Right cardiac atrium (tissue), 5 donors: ENCODE data around the gene MPL. TPM values are rescaled to one million over a fixed set of nuclear protein-coding genes. Genes with fewer than 3 reads are reported as not detected.
A peak's percentile ranks its signal among the peaks of the same experiment; 100 is the strongest.

Experiments
- ATAC-seq, 2 donors: fragments of 200-7000 bp; cut with Tn5 transposase; one replicate each; pipeline versions ENCODE4 v1.8.0 to v1.9.1; 2020; ENCODE audit warnings: moderate library complexity in 2 of 2, mild to moderate bottlenecking in 1 of 2
- DNase-seq, 3 donors: peaks; one replicate each; pipeline ENCODE4 v3.0.0-alpha.2; 2020
- H3K27ac ChIP-seq: one replicate; pipeline ENCODE4 v1.5.1; 2013; ENCODE audit warnings: mild to moderate bottlenecking, low read length, control low read depth, moderate library complexity
- H3K27me3 ChIP-seq: one replicate; pipeline ENCODE4 v1.6.1; 2013; ENCODE audit not compliant: control insufficient read depth, insufficient read depth
- H3K4me1 ChIP-seq: one replicate; pipeline ENCODE4 v1.6.1; 2013; ENCODE audit warnings: low read length; ENCODE audit not compliant: control insufficient read depth, insufficient read depth
- H3K4me3 ChIP-seq: one replicate; pipeline ENCODE4 v1.5.1; 2013; ENCODE audit warnings: low read length, control low read depth
- H3K9me3 ChIP-seq: one replicate; pipeline ENCODE4 v1.6.1; 2013; ENCODE audit warnings: low read length; ENCODE audit not compliant: control insufficient read depth
- WGBS: extraction: QIAGEN DNeasy Blood & Tissue Kit; methylation state at CpG from one replicate; pipeline ENCODE4 v1.1.7; 2013; 5-methylcytosine and 5-hydroxymethylcytosine counted together
- intact Hi-C, 4 donors: fragments of 100-400 bp; cut with DNase I; formaldehyde crosslinking; loops; one replicate each; pipeline versions ENCODE4 v1.11.0 to v1.14.0; 2022 to 2023
- polyA plus RNA-seq: library from polyadenylated mRNA; stranded (reverse); fragments of 200-250 nt; gene quantifications from one replicate; pipeline ENCODE4 v1.2.3, GENCODE V29; 2013
- total RNA-seq, 4 donors: library from RNA; stranded (reverse); fragmentation: NEBNext Ultra II Directional; extraction: Animal tissue kit (Norgen Biotek cat#: 25700); gene quantifications; one replicate each; pipeline ENCODE4 v1.2.1, GENCODE V29; 2021
- donor health status: healthy with polysubstance abuse.
- donor health status: DM: no; HTN: yes; CAD: no.
- donor health status: DM: no; HTN: no; CAD: no.
- donor health status: DM: no; HTN: yes; CAD: no; lungs with severe emphysema.
- donor health status: DM: yes; HTN: yes; CAD: no.

MPL gene
- total and polyA plus RNA-seq, 5 donors, result 0.18 to 1.4 (median 0.86) TPM

DNA sequence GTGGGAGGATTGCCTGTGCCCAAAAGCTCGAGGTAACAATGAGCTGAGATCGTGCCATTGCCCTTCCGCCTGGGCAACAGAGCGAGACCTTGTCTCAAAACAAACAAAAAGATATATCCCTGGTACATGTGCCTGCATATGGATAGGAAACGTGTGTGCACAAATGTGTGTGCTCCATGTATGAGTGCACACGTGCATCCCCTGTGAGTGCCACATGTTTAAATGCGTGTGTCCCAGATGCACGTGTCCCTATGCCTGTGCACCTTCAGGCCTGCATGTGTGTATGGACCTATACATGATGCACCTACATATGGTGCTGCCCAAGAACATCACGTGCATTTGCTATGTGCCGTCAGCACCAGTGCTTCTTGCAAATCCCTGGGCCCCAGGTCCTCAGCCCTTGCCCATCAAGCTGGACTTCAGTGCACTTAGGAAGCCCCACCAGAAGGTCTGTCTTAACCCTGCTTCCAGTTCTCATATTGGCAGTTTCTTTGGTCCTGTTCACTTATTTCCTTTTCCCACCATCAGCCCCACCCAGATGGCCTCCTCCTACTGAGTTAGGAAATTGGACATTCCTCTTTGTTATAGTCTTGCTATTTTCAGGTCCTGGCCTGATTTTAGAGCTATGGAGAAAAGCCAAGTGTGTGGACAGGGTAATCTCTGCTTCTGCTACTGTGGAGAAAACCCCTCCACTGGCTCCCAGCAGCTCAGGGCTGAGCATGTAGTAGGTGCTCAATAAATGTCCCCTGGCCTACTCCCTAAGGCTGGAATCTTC, 21.5 kb upstream of the MPL start:
- peaks cover 3% of the 10 kb centered on the region for H3K4me1 ChIP-seq
- no peak for DNase-seq
- H3K9me3 ChIP-seq, result no peaks in the 10 kb centered on the region
- no peak for ATAC-seq
- intact Hi-C loops, result no loop called here
- 91% methylated on average over 10 of the region's 10 CpGs for WGBS
- no peak overlapping the region for H3K27ac ChIP-seq
- H3K4me3 ChIP-seq, result no peak overlapping the region
- no peaks in the 10 kb centered on the region for H3K27me3 ChIP-seq

DNA sequence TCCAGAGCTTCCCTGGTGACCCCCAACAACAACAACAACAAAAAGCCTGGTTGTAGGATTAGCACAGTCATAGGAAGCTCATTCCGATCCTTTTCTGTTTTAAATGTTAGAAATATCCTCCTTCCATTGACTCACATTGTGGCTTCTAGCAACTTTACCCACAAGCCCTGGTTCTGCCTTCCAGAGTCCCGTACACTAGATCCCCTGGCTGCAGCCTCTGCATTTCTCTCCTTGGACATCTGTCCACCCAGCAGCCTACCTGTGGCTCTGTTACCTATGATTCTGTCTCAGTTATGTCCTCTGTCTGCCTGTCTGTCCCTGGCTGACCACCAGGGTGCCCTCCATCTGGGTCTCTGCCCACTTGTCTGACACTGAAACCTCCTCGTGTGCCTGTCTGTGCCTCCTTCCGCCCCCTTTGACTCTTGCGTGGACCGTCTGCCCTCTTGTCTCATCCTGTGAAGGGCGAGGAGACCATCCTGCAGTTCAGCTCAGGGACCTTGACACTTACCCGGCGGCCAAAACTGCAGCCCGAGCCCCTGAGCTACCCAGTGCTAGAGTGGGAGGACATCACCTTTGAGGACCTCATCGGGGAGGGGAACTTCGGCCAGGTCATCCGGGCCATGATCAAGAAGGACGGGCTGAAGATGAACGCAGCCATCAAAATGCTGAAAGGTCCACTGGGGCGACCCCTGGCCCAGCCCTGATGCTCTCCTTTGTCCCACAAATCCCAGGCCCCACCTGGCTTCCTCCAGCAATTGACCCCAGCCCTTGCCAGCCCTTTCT, 20.7 kb upstream of the MPL start:
- no peak overlapping the region for H3K4me3 ChIP-seq
- H3K9me3 ChIP-seq, result no peaks in the 10 kb centered on the region
- 90% methylated on average over 16 of the region's 16 CpGs for WGBS
- H3K27me3 ChIP-seq, result no peaks in the 10 kb centered on the region
- H3K27ac ChIP-seq, result no peak overlapping the region
- peaks cover 3% of the 10 kb centered on the region for H3K4me1 ChIP-seq
- no peak for DNase-seq
- no peak for ATAC-seq
- intact Hi-C loops, result no loop called here

DNA sequence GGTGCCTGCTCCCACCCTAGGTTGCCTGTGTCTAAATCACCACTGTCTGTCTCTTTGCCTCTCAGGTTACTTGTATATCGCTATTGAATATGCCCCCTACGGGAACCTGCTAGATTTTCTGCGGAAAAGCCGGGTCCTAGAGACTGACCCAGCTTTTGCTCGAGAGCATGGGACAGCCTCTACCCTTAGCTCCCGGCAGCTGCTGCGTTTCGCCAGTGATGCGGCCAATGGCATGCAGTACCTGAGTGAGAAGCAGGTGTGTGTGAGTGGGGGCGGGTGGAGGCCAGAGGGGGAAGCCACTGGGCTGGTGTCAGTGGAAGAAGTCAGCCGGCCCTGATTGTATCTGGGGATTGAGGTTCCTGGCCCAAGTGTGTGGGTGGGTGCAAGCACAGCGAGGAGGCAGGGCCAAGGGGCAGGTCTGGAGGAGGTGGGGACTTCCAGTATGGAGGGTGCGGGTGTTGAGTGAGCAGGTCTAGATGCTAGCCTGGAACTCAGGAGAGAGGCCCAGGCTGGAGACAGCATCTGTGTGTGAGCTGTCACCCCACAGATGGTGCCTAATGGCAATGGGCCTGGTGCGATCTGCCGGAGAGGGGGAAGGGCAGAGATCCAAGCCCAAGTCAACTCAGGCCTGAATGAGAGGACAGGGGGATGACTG, 19.7 kb upstream of the MPL start:
- Histone ChIP-seq H3K4me3 (no peak overlapping the region), H3K27me3 (no peaks in the 10 kb centered on the region), H3K9me3 (no peaks in the 10 kb centered on the region), H3K4me1 (peaks cover 3% of the 10 kb centered on the region), H3K27ac (no peak overlapping the region)
- DNase-seq (no peak), ATAC-seq (peak; percentile 3 to 14)
- 84% methylated on average over 15 of the region's 15 CpGs for WGBS
- intact Hi-C loops, result no loop called here

- H3K27me3 ChIP-seq, result no peaks in the 10 kb centered on the region
- H3K9me3 ChIP-seq, result no peaks in the 10 kb centered on the region
- ATAC-seq, result no peak
- peaks cover 3% of the 10 kb centered on the region for H3K4me1 ChIP-seq
- no peak for DNase-seq
- intact Hi-C loops, result no loop called here
- H3K27ac ChIP-seq, result no peak overlapping the region
- H3K4me3 ChIP-seq, result no peak overlapping the region
- 71% methylated on average over 4 of the region's 4 CpGs for WGBS
These were observed 18.8 kb upstream of the MPL start for GRCh38 chr1:43318831-43319230.

DNA sequence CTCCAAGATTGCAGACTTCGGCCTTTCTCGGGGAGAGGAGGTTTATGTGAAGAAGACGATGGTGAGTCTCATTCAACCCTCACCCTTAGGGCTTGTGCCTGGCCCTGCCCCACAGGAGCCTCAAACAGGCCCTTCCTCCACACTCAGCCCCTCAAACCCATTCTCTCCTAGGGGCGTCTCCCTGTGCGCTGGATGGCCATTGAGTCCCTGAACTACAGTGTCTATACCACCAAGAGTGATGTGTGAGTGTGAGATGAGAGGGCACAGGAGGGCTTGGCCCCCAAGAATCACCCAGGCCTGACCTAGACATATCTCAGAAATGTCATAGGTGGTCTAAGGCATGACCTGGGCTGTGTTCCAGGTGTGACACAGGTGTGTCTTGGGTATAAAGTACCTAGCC, 18.3 kb upstream of the MPL start:
- peaks cover 3% of the 10 kb centered on the region for H3K4me1 ChIP-seq
- no peaks in the 10 kb centered on the region for H3K9me3 ChIP-seq
- 96% methylated on average over 5 of the region's 5 CpGs for WGBS
- ATAC-seq (no peak), DNase-seq (no peak)
- no peak overlapping the region for H3K27ac ChIP-seq
- H3K4me3 ChIP-seq, result no peak overlapping the region
- H3K27me3 ChIP-seq, result no peaks in the 10 kb centered on the region
- intact Hi-C loops, result no loop called here

- intact Hi-C loops, result no loop called here
These were observed 17.9 kb upstream of the MPL start for GRCh38 chr1:43319766-43320165.

GRCh38 chr1:43321331-43321891, 16.2 kb upstream of the MPL start:
- Histone ChIP-seq H3K27ac (no peak overlapping the region), H3K4me1 (peaks cover 3% of the 10 kb centered on the region), H3K4me3 (no peak overlapping the region), H3K9me3 (no peaks in the 10 kb centered on the region), H3K27me3 (no peaks in the 10 kb centered on the region)
- intact Hi-C loops, result no loop called here
- no peak for ATAC-seq
- 93% methylated on average over 16 of the region's 16 CpGs for WGBS
- no peak for DNase-seq

More at GRCh38 chr1:43319766-43320165, 17.9 kb upstream of the MPL start:
- Histone ChIP-seq H3K4me3 (no peak overlapping the region), H3K27ac (no peak overlapping the region), H3K9me3 (no peaks in the 10 kb centered on the region), H3K4me1 (peaks cover 3% of the 10 kb centered on the region), H3K27me3 (no peaks in the 10 kb centered on the region)
- ATAC-seq (no peak), DNase-seq (no peak)
- 67% methylated on average over 3 of the region's 3 CpGs for WGBS

- H3K4me1 ChIP-seq, result peaks cover 3% of the 10 kb centered on the region
- WGBS, result 94% methylated on average over 5 of the region's 5 CpGs
- no peak overlapping the region for H3K4me3 ChIP-seq
- DNase-seq (no peak), ATAC-seq (no peak)
- H3K9me3 ChIP-seq, result no peaks in the 10 kb centered on the region
- H3K27ac ChIP-seq, result no peak overlapping the region
- intact Hi-C loops, result no loop called here
- no peaks in the 10 kb centered on the region for H3K27me3 ChIP-seq
These were observed 15.1 kb upstream of the MPL start for GRCh38 chr1:43322506-43322905.

DNA sequence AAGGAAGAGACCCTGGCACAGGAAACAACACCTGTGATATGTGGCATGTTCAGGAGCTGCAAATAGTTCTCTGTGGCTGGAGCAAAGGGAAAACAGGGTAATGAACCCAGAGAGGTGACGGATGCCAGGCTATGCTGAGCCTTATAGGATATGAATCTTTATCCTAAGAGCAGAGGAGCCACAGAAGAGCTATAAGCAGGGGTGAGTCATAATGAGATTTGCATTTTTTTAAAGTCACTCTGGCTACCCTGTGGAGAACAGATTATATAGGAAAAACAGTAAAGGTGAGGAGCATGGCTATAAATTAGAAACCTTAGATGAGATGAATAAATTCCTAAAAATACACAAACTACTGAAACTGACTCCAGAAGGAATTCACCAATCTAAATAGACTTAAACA, 12.8 kb upstream of the MPL start:
- no peaks in the 10 kb centered on the region for H3K27me3 ChIP-seq
- H3K4me3 ChIP-seq, result no peak overlapping the region
- 94% methylated on average over 1 of the region's 1 CpG for WGBS
- DNase-seq (no peak), ATAC-seq (no peak)
- intact Hi-C loops, result no loop called here
- H3K9me3 ChIP-seq, result no peaks in the 10 kb centered on the region
- H3K4me1 ChIP-seq, result peaks cover 2% of the 10 kb centered on the region
- no peak overlapping the region for H3K27ac ChIP-seq

GRCh38 chr1:43325381-43325780, 12.2 kb upstream of the MPL start:
- no peak overlapping the region for H3K4me3 ChIP-seq
- DNase-seq (no peak), ATAC-seq (no peak)
- no peak overlapping the region for H3K27ac ChIP-seq
- no peaks in the 10 kb centered on the region for H3K9me3 ChIP-seq
- intact Hi-C loops, result no loop called here
- peaks cover 6% of the 10 kb centered on the region for H3K4me1 ChIP-seq
- H3K27me3 ChIP-seq, result no peaks in the 10 kb centered on the region
